Nephron (organoid): ENCODE measurements around the gene LEKR1.

Experiments
- H3K27ac Mint-ChIP-seq, 3 experiments: 2 replicates each; pipeline ENCODE4 v1.8.0; 2020; ENCODE audit warnings: mixed read lengths in 3 of 3, mild to moderate bottlenecking in 2 of 3, moderate library complexity in 1 of 3
- H3K27me3 Mint-ChIP-seq: 2 replicates; pipeline ENCODE4 v1.8.0; 2021; ENCODE audit warnings: low read depth, mild to moderate bottlenecking, moderate library complexity, mixed read lengths
- H3K36me3 Mint-ChIP-seq: 2 replicates; pipeline ENCODE4 v1.8.0; 2020; ENCODE audit warnings: low read depth, mixed read lengths
- H3K4me1 Mint-ChIP-seq: 2 replicates; pipeline ENCODE4 v1.8.0; 2020; ENCODE audit warnings: mixed read lengths
- H3K4me3 Mint-ChIP-seq, 3 experiments: 2 replicates each; pipeline ENCODE4 v1.8.0; 2020; ENCODE audit warnings: mild to moderate bottlenecking in 3 of 3, mixed read lengths in 3 of 3, moderate library complexity in 2 of 3
- H3K9me3 Mint-ChIP-seq: 2 replicates; pipeline ENCODE4 v1.8.0; 2020; ENCODE audit warnings: mixed read lengths
- CTCF ChIP-seq, 3 experiments: fragments of 200-600 bp; sonication (generic); IDR thresholded peaks; one replicate each; pipeline ENCODE4 v1.5.0; 2021; ENCODE audit warnings: antibody characterized with exemption in 3 of 3; ENCODE audit not compliant: unreplicated experiment in 3 of 3

The LEKR1 gene

GRCh38 chr3:157051591-157051990 is 225.4 kb downstream of the LEKR1 start:
- Mint-ChIP-seq H3K9me3 (no peaks in the 10 kb centered on the region), H3K27me3 (peaks cover 6% of the 10 kb centered on the region), H3K4me1 (peaks cover 6% of the 10 kb centered on the region), H3K36me3 (no peaks in the 10 kb centered on the region), H3K27ac (no peak overlapping the region), H3K4me3 (no peak overlapping the region)
- TF ChIP-seq CTCF (IDR thresholded peaks at IDR 0.05; ENCODE audit: unreplicated experiment in 3 of 3) = no peak

- H3K9me3 Mint-ChIP-seq = no peaks in the 10 kb centered on the region
- H3K4me1 Mint-ChIP-seq = peaks cover 7% of the 10 kb centered on the region
- no peaks in the 10 kb centered on the region for H3K36me3 Mint-ChIP-seq
- H3K4me3 Mint-ChIP-seq = no peak overlapping the region
- H3K27me3 Mint-ChIP-seq = peaks cover 6% of the 10 kb centered on the region
- TF ChIP-seq CTCF (IDR thresholded peaks at IDR 0.05; ENCODE audit: unreplicated experiment in 3 of 3) = no peak
- H3K27ac Mint-ChIP-seq = no peak overlapping the region
Measured at GRCh38 chr3:157056035-157056434, 229.9 kb downstream of the LEKR1 start.

- no peak overlapping the region for H3K27ac Mint-ChIP-seq
- H3K4me1 Mint-ChIP-seq = peaks cover 14% of the 10 kb centered on the region
- H3K36me3 Mint-ChIP-seq = no peaks in the 10 kb centered on the region
- H3K9me3 Mint-ChIP-seq = no peaks in the 10 kb centered on the region
- no peak for TF ChIP-seq CTCF (IDR thresholded peaks at IDR 0.05; ENCODE audit: unreplicated experiment in 3 of 3)
- no peak overlapping the region for H3K4me3 Mint-ChIP-seq
- H3K27me3 Mint-ChIP-seq = peaks cover 6% of the 10 kb centered on the region
Measured at GRCh38 chr3:157058392-157059071, 232.4 kb downstream of the LEKR1 start.

GRCh38 chr3:157059181-157059580 is 233.0 kb downstream of the LEKR1 start:
- H3K27ac Mint-ChIP-seq = no peak overlapping the region
- H3K9me3 Mint-ChIP-seq = no peaks in the 10 kb centered on the region
- no peaks in the 10 kb centered on the region for H3K36me3 Mint-ChIP-seq
- no peak overlapping the region for H3K4me3 Mint-ChIP-seq
- TF ChIP-seq CTCF (IDR thresholded peaks at IDR 0.05; ENCODE audit: unreplicated experiment in 3 of 3) = no peak
- peaks cover 6% of the 10 kb centered on the region for H3K27me3 Mint-ChIP-seq
- peaks cover 20% of the 10 kb centered on the region for H3K4me1 Mint-ChIP-seq

GRCh38 chr3:157059661-157060060 is 233.5 kb downstream of the LEKR1 start:
- Mint-ChIP-seq H3K27me3 (peaks cover 6% of the 10 kb centered on the region), H3K36me3 (no peaks in the 10 kb centered on the region), H3K4me1 (peaks cover 25% of the 10 kb centered on the region)

More at GRCh38 chr3:157059661-157060060, 233.5 kb downstream of the LEKR1 start:
- Mint-ChIP-seq H3K4me3 (no peak overlapping the region), H3K9me3 (no peaks in the 10 kb centered on the region), H3K27ac (no peak overlapping the region)
- no peak for TF ChIP-seq CTCF (IDR thresholded peaks at IDR 0.05; ENCODE audit: unreplicated experiment in 3 of 3)
